GM12891 (cell line): ENCODE measurements around the gene ARHGAP15.

ENCODE experiments used
- POLR2A ChIP-seq: IDR thresholded peaks from 2 replicates; pipeline ENCODE4 v1.6.1; 2011; ENCODE audit warnings: low read depth, low read length, control low read depth
- POLR2AphosphoS5 ChIP-seq: IDR thresholded peaks from 2 replicates; pipeline ENCODE4 v1.6.1; 2011; ENCODE audit warnings: low read depth, low read length, control low read depth
- SPI1 ChIP-seq: IDR thresholded peaks from 2 replicates; pipeline ENCODE4 v1.6.1; 2011; ENCODE audit warnings: low read depth, low read length, control low read depth

DNA sequence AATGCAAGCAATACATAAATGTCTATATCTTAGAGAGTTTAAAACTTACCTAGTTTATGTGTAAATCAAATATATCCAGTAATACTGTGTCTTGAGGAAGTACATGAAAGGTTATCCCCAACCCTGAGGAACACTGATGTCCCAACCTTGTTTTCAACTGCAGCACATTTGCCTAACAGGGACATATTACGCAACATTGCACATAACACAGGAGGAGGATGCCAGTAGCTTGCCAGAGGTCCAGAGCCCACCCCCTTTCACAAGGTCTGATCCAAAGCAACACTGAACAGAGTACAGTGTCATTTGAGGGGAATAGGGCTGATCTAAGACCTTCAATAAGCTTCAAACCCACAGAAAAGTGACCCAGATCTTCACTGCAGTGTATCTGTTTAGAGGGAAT, 678.5 kb downstream of the ARHGAP15 start:
- TF ChIP-seq POLR2AphosphoS5 (no peak), SPI1 (no peak), POLR2A (no peak)
